ENCODE measurements around the gene VAMP3.

The VAMP3 gene

DNA sequence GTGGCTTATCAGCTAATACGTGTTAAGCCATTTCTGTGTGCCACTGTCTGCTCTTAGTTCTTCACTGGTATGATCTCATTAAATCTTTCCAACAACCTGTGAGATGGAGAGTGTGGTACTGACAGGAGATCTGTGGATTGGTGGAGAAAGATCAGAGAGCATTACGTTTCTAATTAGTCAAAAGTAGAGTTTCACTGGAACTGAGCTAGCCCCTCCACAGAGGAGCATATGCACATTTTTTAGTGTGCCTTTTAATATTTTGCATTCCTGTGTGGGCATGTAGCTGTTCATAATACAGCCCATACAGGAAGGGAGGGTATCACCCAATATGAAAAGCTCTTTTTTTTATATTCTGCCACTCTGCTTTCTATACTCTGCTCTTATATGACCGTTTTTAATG is 50.2 kb downstream of the VAMP3 start:
- DNase-seq: no peak

DNA sequence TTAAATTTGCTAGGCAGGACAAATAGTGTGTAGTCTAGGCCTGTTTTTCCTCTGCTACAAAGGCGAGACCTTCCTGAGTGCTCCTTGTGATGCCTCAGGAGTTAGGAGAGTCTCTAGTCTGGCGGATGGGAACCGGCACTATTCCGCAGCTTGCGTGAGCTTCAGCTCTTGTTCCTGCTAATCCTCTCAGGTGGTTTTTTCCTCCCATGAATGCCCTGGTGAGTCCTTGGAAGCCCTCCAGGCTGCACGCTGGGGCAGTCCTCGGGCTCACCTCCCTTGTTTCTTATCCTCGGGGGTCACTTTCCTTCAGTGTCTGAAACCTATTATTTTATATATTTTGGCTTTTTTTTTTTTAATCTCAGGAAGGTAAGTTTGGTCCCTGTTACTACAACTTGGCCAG is 53.6 kb downstream of the VAMP3 start:
- DNase-seq: no peak

DNA sequence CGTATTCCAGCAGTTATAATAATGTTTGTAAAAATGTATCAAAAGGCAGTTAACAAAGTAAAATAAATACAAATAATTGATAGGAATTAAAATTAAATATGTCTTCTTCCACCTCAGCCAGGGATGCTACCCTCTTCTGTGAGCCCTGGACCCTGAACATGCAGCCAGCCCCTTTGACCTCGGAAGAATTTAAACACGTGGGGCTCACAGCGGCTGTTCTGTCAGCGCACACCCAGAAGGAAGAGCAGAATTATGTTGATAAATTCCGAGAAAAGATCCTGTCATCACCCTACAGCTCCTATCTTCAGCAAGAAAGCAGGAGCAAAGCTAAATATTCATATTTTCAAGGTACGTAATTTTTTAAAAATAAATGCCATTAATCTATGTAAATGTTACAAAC is 55.3 kb downstream of the VAMP3 start:
- DNase-seq: no peak

DNA sequence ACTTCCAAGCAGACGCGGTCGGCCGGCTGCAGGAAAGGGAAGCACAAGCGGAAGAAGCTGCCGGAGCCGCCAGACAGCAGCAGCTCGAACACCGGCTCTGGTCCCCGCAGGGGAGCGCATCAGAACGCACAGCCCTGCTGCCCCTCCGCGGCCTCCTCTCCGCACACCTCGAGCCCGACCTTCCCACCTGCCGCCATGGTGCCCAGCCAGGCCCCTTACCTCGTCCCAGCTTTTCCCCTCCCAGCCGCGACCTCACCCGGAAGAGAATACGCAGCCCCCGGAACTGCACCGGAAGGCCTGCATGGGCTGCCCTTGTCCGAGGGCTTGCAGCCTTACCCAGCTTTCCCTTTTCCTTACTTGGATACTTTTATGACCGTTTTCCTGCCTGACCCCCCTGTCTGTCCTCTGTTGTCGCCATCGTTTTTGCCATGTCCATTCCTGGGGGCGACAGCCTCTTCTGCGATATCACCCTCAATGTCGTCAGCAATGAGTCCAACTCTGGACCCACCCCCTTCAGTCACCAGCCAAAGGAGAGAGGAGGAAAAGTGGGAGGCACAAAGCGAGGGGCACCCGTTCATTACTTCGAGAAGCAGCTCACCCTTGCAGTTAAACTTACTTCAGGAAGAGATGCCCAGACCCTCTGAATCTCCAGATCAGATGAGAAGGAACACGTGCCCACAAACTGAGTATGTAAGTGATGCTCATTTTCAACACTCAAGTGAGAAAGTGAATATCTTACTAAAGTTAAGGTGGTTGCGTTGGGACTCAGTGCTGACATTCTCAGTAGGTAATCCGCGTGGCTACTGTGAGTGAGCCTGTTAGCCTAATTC is 56.2 kb downstream of the VAMP3 start:
- DNase-seq: no peak

Data from NCI-H1092 treated with DMSO at 0.1 percent for 48 hours (cell line).